ENCODE results near the gene GOLPH3.

DNA sequence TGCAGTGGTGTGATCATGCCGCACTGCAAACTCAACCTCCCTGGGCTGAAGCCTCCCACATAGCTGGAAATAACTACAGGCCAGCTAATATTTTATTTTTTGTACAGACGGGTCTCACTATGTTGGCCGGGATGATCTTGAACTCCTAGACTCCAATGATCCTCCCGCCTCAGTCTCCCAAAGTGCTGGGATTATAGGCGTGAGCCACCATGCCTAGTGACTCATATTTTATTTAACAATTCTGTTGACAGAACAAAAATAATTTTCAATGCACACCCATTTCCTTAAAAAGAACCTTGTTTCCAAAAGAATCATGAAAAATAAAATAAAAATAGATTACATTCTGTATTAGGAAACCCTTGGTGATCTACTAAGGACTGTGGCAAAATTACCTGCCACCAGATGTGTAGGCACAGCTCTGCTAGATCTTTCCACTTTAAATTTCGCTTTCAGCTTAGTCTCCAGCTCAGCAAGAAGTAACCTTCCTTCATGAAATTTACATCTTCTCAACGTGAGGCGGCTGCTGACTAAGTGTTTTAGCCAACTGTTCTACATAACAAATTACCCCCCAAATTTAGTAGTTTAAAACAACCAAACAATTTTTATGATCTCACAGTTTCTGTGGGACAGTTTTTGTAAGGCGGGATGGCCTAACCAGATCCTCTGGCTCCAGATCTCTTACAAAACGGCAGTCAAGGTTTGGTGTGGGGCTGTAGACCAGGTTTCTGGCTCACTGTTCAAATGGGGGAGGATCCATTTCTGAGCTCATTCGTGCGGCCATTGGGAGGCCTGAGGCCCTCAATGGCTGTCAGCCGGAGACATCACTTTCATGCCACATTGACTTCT is 32.6 kb upstream of the GOLPH3 start:
- TF ChIP-seq, protein P1, sequence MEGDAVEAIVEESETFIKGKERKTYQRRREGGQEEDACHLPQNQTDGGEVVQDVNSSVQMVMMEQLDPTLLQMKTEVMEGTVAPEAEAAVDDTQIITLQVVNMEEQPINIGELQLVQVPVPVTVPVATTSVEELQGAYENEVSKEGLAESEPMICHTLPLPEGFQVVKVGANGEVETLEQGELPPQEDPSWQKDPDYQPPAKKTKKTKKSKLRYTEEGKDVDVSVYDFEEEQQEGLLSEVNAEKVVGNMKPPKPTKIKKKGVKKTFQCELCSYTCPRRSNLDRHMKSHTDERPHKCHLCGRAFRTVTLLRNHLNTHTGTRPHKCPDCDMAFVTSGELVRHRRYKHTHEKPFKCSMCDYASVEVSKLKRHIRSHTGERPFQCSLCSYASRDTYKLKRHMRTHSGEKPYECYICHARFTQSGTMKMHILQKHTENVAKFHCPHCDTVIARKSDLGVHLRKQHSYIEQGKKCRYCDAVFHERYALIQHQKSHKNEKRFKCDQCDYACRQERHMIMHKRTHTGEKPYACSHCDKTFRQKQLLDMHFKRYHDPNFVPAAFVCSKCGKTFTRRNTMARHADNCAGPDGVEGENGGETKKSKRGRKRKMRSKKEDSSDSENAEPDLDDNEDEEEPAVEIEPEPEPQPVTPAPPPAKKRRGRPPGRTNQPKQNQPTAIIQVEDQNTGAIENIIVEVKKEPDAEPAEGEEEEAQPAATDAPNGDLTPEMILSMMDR (IDR thresholded peaks at IDR 0.05; ENCODE audit: poor library complexity, severe bottlenecking), result no peak
- TF ChIP-seq EZH2 (IDR thresholded peaks at IDR 0.05; ENCODE audit: borderline replicate concordance, insufficient read depth, low read length, poor library complexity, severe bottlenecking) (no peak), EP300 (conservative IDR thresholded peaks at IDR 0.05; ENCODE audit: poor library complexity, severe bottlenecking) (no peak)

Data from neural cell (in vitro differentiated cells).